Measurements from ENCODE around the gene ADPRM. TPM values are rescaled to one million over a fixed set of nuclear protein-coding genes. Genes with fewer than 3 reads are reported as not detected.

The ADPRM gene
- total RNA-seq, 4 donors from 2014 or later: 7.7 to 12.5 (median 9.7) TPM

DNA sequence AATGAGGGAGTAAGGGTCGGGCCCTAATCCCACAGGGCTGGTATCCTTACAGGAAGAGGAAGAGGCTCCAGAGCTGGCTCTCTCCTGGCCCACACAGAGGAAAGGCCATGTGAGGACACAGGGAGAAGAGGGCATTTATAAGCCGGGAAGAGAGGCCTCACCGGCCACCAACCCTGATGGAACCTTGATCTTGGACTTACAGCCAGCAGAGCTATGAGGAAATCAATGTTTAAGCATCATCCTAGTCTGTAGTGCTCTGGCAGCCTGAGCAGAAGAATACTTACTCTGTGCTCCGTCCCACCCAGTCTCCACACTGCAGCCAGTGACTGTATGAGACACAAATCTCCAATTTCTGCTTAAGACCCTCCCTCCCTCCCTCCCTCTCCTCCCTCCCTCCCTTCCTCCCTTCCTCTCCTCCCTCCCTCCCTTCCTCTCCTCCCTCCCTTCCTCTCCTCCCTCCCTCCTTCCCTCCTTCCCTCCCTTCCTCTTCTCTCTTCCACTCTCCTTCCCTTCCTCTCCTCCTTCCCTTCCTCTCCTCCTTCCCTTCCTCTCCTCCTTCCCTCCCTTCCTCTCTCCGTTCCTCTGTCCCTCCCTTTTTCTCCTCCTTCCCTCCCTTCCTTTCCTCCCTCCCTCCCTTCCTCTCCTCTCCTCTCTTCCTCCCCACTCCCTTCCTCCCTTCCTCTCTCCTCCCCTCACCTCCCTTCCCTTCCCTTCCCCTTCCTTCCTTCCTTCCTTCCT lies 41.3 kb downstream of the ADPRM start:
- TF ChIP-seq, protein P1, sequence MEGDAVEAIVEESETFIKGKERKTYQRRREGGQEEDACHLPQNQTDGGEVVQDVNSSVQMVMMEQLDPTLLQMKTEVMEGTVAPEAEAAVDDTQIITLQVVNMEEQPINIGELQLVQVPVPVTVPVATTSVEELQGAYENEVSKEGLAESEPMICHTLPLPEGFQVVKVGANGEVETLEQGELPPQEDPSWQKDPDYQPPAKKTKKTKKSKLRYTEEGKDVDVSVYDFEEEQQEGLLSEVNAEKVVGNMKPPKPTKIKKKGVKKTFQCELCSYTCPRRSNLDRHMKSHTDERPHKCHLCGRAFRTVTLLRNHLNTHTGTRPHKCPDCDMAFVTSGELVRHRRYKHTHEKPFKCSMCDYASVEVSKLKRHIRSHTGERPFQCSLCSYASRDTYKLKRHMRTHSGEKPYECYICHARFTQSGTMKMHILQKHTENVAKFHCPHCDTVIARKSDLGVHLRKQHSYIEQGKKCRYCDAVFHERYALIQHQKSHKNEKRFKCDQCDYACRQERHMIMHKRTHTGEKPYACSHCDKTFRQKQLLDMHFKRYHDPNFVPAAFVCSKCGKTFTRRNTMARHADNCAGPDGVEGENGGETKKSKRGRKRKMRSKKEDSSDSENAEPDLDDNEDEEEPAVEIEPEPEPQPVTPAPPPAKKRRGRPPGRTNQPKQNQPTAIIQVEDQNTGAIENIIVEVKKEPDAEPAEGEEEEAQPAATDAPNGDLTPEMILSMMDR (IDR thresholded peaks at IDR 0.05): no peak
- peak; percentile 13 for ATAC-seq (ENCODE audit: low FRiP score)
- DNase-seq (ENCODE audit: low spot score): no peak

DNA sequence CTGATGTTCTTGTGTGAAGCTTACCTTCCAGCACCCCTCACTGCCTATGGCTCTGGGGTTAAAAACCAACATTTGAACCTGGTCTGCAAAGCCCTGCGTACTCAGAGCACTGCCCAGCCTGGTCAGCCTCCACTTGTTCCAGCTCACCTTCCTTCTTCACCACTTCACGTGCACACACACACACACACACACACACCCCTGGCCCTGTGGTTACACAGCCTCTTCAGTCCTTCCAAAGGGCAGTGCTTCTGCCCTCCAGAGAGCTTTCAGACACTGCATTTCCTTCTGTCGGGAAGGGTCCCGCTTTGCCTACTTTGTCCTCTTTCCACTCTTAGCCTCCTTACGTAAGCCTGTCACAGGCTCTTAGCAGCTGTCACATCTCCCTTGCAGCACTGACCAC lies 42.0 kb downstream of the ADPRM start:
- TF ChIP-seq, protein P1 (IDR thresholded peaks at IDR 0.05): no peak
- ATAC-seq (ENCODE audit: low FRiP score): no peak
- DNase-seq (ENCODE audit: low spot score): no peak

DNA sequence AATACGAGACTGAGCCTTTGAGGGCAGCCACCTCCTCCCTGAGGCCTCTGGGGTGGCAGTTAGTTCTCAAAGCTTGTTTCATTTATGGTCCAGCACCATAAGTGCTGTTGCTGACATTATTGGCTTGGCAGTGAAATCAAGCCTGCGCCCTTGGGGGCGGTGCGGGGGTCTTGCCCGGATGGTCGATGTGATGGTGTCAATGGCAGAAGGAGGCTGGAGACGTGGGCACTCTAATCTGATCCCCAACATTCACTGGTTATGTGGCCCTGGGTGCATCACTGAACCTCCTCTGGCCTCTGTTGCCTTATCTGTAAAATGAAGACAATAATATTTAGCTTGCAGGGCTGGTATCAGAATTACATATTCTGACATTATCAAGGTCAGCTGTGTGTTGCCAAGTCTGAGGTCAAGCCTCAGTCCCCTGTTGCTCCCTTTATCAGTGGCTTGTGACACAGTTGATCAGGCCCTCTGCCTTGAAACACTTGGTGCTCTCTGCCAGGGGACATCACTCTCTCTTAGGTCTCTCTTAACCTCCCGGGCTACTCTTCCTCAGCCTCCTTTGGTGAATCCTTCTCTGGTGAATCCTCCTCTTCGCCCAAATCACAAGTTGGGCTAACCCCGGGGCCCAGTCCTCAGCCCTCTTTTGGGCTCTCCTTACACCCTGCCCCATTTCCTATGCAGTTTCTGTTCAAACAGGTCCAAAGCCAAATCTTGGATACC lies 44.2 kb downstream of the ADPRM start:
- TF ChIP-seq, protein P1 (IDR thresholded peaks at IDR 0.05): no peak
- ATAC-seq (ENCODE audit: low FRiP score) (no peak), DNase-seq (ENCODE audit: low spot score) (no peak)

DNA sequence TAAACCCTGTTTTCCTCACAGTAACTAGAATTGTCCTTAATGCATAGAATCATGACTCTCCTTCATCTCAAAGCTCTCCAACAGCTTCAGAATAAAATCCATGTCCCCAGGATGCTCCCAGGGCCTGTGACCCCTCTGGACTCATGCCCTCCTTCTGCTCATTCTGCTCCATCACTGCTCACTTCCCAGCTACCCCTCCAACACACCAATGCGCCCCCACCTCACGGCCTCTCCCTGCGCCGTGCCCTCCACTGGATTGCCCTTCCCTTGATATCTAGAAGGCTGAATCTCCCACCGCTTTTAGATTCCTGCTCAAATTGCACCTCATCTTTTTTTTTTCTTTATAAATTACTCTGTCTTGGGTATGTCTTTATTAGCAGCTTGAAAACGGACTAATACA lies 45.0 kb downstream of the ADPRM start:
- TF ChIP-seq, protein P1 (IDR thresholded peaks at IDR 0.05): no peak
- ATAC-seq (ENCODE audit: low FRiP score) (no peak), DNase-seq (ENCODE audit: low spot score) (no peak)

DNA sequence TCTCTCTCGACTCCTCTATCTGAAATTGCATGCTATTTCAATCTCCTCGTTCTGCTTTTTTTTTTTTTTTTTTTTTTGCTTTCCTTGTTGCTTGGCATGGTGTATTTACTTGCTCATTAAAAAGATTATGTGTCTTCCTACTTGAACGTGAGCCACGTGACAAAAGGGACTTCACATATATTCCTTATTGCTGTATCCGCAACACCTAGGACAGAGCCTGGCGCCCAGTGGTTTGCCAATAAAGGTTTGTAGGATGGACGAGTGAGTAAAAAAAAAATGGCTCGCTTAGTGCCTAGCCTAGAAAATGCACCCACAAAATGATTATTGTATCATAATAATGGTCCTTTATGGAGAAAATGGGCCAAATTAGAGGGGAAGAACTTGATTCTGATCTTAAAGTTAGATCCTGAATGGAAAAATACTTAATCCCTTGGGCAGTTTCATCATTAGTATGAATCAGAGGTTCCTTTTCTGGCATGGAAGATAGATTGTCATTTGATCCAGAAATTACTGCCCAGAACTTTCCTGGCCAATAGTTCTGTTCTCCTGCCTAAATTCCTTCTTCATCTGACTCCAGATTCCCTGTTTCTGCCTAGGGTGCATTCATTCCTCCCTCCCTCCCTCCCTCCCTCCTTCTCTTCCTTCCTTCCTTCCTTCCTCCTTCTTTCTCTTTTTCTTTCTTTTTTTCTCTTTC lies 46.1 kb downstream of the ADPRM start:
- TF ChIP-seq, protein P1 (IDR thresholded peaks at IDR 0.05): no peak
- peak; percentile 57 for ATAC-seq (ENCODE audit: low FRiP score)
- no peak for DNase-seq (ENCODE audit: low spot score)

DNA sequence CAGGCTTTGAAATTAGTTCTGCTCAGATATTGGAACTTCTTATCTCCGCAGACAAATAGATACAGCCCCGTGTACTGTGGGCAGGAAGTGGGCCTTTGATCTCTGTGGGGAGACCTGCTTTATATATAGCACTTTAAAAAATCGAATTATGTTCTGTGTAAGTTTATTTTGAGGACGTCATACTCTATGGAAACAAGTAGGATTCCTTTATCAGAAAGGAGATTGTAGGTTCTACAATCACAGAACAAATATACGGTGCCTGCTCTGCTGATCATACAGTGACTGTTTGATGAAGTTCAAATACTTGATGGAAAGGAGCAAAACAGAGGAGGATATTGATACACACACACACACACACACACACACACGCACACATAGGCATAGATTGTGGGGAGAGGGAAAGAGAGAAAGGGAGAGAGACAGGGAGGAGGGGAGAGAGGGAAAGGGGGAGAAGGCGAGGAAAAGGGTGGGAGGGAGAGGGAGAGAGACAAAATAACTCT lies 47.2 kb downstream of the ADPRM start:
- ATAC-seq (ENCODE audit: low FRiP score) (no peak), DNase-seq (ENCODE audit: low spot score) (no peak)
- TF ChIP-seq, protein P1 (IDR thresholded peaks at IDR 0.05): no peak
